EH (cell line): ENCODE results near the gene BMP6.
"Not testable (repeated sequence)": the region's sequence is repeated elsewhere in the genome, so short reads cannot be mapped to it uniquely, and the experiment has no call there.

Experiments used
- DNase-seq: peaks from one replicate; pipeline ENCODE4 v3.0.0-alpha.2; 2015; ENCODE audit warnings: low read depth

The BMP6 gene

GRCh38 chr6:7787731-7788130 is 61.8 kb downstream of the BMP6 start:
- no peak for DNase-seq

DNA sequence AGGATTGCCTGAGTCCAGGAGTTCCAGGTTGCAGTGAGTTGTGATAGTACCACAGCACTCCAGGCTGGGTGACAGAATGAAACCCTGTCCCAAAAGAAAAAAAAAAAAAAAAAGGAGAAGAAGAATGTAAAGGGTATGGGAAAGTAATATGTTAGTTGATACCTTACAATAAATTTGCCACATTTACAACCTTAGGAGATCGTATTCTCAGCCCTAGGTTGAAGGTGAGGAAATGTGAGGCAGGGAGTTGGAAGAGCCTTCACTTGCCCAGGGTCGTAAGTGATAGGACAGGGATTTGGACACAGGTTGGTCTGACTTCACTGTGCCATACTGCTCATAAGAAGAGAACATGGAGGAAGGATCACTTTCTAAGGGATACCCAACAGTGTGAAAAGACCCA is 68.6 kb downstream of the BMP6 start:
- DNase-seq, result no peak

DNA sequence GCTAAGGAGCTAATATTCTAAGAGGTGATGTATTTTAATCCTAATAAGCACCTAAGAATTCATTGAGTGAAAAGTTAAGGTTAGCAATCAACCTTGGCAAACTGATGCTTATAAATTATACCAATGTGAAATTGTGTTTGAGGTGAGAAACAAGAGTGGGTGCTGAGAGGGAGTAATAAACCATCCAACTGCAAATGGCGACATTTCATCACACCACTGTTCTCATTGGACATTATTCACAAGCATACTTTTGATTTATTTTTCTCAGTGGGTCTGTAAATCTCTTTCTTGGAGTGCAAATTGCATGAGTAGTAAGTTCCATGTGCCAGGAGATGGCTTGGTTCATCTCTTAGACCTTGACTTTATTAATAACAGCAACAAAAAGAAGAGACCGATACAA is 71.5 kb downstream of the BMP6 start:
- no peak for DNase-seq

GRCh38 chr6:7798751-7799150 is 72.9 kb downstream of the BMP6 start:
- no peak for DNase-seq

GRCh38 chr6:7802662-7803061 is 76.8 kb downstream of the BMP6 start:
- no peak for DNase-seq

GRCh38 chr6:7803214-7803613 is 77.3 kb downstream of the BMP6 start:
- DNase-seq, result no peak

GRCh38 chr6:7805078-7805849 is 79.4 kb downstream of the BMP6 start:
- DNase-seq, result no peak

- peak; percentile 10 for DNase-seq
Observed at GRCh38 chr6:7805850-7806214, 79.9 kb downstream of the BMP6 start.

GRCh38 chr6:7806711-7807110 is 80.8 kb downstream of the BMP6 start:
- no peak for DNase-seq

- peak; percentile 15 for DNase-seq
Observed at GRCh38 chr6:7809346-7809745, 83.4 kb downstream of the BMP6 start.

DNA sequence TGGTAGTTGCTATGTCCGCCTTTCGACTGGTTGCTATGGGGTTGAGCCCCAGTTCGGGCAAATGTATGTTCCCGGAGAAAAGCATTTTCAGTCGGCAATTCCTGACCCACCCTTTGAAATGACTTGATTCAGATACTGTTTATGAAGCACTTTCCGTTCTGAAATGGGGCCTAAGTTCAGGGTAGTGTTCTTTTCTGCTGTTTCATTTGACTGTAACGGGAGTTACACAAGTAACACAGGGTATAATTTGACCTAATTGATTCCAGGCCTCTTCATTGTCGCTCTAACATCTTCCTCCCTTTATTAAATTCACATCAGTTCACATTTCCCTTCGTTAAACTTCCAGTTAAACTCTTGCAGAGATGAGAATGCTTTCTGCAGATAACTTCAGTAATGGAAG is 85.5 kb downstream of the BMP6 start:
- DNase-seq, result no peak

DNA sequence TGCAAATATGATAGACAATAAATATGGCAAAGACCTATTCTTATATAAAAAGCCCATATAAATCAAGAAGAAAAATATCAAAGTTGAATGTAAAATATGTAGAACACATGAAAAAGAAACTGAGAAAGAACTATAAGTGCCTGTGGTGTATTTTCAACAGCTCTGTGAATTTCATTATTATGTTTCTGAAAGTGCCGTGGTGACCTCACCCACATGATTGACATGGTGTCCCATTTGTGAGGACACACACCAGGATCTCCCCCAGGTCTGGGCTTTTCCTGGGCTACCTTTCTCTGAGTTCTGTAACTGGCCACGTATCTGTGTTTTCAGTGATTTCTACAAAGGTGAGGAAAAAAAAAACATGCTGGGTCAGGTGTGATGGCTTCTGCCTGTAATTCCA is 86.7 kb downstream of the BMP6 start:
- DNase-seq, result no peak

- no peak for DNase-seq
Observed at GRCh38 chr6:7813193-7813592, 87.3 kb downstream of the BMP6 start.

DNA sequence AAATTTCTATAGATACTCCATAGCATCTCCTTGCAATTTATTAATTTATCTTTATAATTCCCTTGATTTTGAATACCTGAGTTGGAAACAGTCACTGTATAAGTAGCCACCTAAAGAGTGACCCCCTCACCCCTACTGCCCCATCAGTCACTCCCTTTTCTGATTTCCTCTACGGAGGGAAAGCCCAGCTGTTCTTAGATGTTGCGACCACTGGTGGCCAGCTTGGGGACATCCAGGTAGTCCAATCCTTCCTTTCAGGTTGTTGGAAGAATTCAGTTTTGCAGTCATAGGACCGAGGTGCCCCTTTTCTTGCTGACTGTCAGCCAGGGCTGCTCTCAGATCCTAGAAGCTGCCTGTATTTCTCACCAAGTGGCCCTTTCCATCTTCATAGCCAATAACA is 87.8 kb downstream of the BMP6 start:
- no peak for DNase-seq

DNA sequence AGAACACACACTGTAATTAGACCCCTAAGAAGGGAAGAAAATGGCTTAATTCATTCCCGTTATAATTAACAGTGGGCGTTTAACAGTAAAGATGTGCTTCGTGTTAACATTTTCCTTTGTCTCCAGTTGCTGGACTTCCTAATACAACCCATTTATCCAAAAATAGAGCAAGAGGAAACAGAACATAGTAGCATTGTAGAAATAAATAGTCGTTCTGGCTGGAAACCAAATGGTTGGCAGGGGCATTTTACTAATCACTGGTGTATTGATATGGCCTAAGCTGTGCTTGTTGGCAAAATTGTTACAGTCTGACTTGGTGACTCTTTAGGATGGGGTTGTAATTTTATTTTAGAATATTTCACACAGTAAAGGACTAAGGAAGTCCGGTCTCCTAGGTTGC is 89.8 kb downstream of the BMP6 start:
- DNase-seq, result no peak

DNA sequence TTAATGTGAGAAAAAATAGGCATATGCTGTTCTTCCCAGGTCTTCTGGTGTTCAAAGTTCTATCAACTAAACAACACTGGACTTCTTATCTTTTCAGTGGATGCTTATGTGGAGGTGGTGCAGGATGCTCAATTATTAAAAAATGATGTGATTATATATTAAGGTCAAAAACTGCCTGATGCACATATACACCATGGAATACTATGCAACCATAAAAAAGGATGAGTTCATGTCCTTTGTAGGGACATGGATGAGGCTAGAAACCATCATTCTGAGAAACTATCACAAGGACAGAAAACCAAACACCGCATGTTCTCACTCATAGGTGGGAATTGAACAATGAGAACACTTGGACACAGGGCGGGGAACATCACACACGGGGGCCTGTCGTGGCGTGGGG is 91.3 kb downstream of the BMP6 start:
- DNase-seq, result not testable (repeated sequence)

- DNase-seq, result peak; percentile 5
Observed at GRCh38 chr6:7818257-7819214, 92.6 kb downstream of the BMP6 start.

- DNase-seq, result peak; percentile 67
Observed at GRCh38 chr6:7819431-7820015, 93.6 kb downstream of the BMP6 start.

DNA sequence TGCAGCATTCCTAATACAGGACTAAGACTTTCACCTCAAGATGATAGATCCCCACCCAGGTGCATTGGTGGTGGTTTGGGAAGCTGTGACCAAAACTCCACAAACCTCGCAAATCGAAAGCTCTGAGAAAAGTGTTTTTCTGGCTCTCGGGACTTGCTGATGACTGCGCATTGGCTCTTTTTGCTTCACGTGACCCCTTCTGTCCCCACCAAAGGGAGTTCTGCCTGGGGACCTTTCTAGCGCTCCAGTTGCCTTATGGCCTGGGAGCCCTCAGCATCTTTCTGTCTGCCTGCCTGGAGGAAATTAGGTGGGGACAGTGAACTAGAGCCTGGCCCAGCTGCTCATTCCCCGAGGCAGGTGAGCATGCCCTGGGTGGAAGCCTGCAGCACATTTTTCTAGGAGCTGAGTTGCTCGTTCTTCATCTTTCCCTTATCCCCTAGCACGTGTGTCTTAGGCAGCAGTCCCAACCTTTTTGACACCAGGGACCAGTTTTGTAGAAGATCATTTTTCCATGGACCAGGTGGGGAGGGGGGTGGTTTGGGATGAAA is 94.5 kb downstream of the BMP6 start:
- no peak for DNase-seq

DNA sequence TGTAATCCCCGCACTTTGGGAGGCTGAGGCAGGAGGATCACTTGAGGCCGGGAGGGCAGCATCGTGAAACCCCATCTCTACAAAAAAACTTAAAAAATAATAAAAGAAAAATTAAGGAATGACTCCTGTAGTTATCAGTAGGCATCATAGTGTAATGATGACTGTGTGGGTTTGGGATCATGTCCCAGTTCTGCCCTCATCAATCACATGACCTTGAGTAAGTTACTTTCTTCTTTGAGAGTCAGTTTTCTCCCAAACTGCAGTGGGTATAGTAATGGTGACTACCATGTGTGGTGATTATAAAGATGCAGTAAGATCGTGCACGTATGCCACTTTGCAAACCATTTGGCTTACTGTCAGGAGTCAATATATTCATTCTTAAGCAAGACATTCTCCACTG is 95.5 kb downstream of the BMP6 start:
- DNase-seq, result peak; percentile 38

GRCh38 chr6:7823552-7823951 is 97.7 kb downstream of the BMP6 start:
- no peak for DNase-seq

- no peak for DNase-seq
Observed at GRCh38 chr6:7825986-7826385, 100.1 kb downstream of the BMP6 start.

GRCh38 chr6:7827142-7827541 is 101.2 kb downstream of the BMP6 start:
- DNase-seq, result peak; percentile 60
